Muscle layer of duodenum (tissue), 2 donors: Measurements from ENCODE around the gene VAPB.

Experiments
- H3K27ac ChIP-seq: one replicate; pipeline ENCODE4 v1.7.0; 2013; ENCODE audit warnings: mild to moderate bottlenecking, low read length
- H3K27me3 ChIP-seq: one replicate; pipeline ENCODE4 v1.7.0; 2013; ENCODE audit warnings: low read depth, mild to moderate bottlenecking, control low read depth, low read length
- H3K36me3 ChIP-seq, 2 donors: one replicate each; pipeline ENCODE4 v1.7.0; 2013; ENCODE audit warnings: low read length in 2 of 2, control low read depth in 1 of 2, mild to moderate bottlenecking in 1 of 2; ENCODE audit not compliant: insufficient read depth in 2 of 2, control insufficient read depth in 1 of 2
- H3K4me1 ChIP-seq, 2 donors: one replicate each; pipeline ENCODE4 v1.7.0; 2013; ENCODE audit warnings: low read length in 2 of 2, mild to moderate bottlenecking in 2 of 2, control low read depth in 1 of 2, moderate library complexity in 1 of 2; ENCODE audit not compliant: insufficient read depth in 2 of 2, control insufficient read depth in 1 of 2
- H3K4me3 ChIP-seq, 2 donors: one replicate each; pipeline ENCODE4 v1.7.0; 2013; ENCODE audit warnings: low read length in 2 of 2, low read depth in 1 of 2, mild to moderate bottlenecking in 1 of 2
- H3K9me3 ChIP-seq, 2 donors: one replicate each; pipeline ENCODE4 v1.7.0; 2013; ENCODE audit warnings: low read length in 2 of 2, control low read depth in 1 of 2, mild to moderate bottlenecking in 1 of 2; ENCODE audit not compliant: control insufficient read depth in 1 of 2
- donor health status: healthy.

VAPB gene

GRCh38 chr20:58388882-58389323 lies at the start of gene VAPB:
TSS of gene VAPB (plus strand) at chr20:58389229. CDS start at chr20:58389460, 231 bp downstream.
- no peaks in the 10 kb centered on the region for H3K27me3 ChIP-seq
- H3K36me3 ChIP-seq: no peaks in the 10 kb centered on the region
- peak within 1 kb of the TSS; percentile 87 for H3K27ac ChIP-seq
- H3K9me3 ChIP-seq: no peaks in the 10 kb centered on the region
- H3K4me3 ChIP-seq: peak within 1 kb of the TSS; percentile 72 to 95
- peaks cover 16 to 28% of the 10 kb centered on the region in 2 donors for H3K4me1 ChIP-seq

GRCh38 chr20:58339741-58340140 lies 49.3 kb upstream of the VAPB start:
- H3K4me1 ChIP-seq: no peaks in the 10 kb centered on the region
- H3K9me3 ChIP-seq: no peaks in the 10 kb centered on the region
- H3K4me3 ChIP-seq: no peak overlapping the region
- peaks cover 3 to 11% of the 10 kb centered on the region in 2 donors for H3K36me3 ChIP-seq
- no peak overlapping the region for H3K27ac ChIP-seq
- H3K27me3 ChIP-seq: no peaks in the 10 kb centered on the region

GRCh38 chr20:58340151-58340550 lies 48.9 kb upstream of the VAPB start:
- no peaks in the 10 kb centered on the region for H3K9me3 ChIP-seq
- no peak overlapping the region for H3K4me3 ChIP-seq
- H3K4me1 ChIP-seq: no peaks in the 10 kb centered on the region
- H3K36me3 ChIP-seq: peaks cover 7 to 14% of the 10 kb centered on the region in 2 donors
- H3K27ac ChIP-seq: no peak overlapping the region
- H3K27me3 ChIP-seq: no peaks in the 10 kb centered on the region

GRCh38 chr20:58340853-58341252 lies 48.2 kb upstream of the VAPB start:
- H3K9me3 ChIP-seq: no peaks in the 10 kb centered on the region
- H3K4me3 ChIP-seq: no peak overlapping the region
- H3K27me3 ChIP-seq: no peaks in the 10 kb centered on the region
- no peaks in the 10 kb centered on the region for H3K4me1 ChIP-seq
- no peak overlapping the region for H3K27ac ChIP-seq
- H3K36me3 ChIP-seq: peaks cover 14 to 20% of the 10 kb centered on the region in 2 donors

- H3K27me3 ChIP-seq: no peaks in the 10 kb centered on the region
- peaks cover 29 to 33% of the 10 kb centered on the region in 2 donors for H3K36me3 ChIP-seq
- H3K9me3 ChIP-seq: no peaks in the 10 kb centered on the region
- H3K27ac ChIP-seq: no peak overlapping the region
- H3K4me3 ChIP-seq: no peak overlapping the region
- no peaks in the 10 kb centered on the region for H3K4me1 ChIP-seq
Observed at GRCh38 chr20:58342104-58342945, 46.7 kb upstream of the VAPB start.

- Histone ChIP-seq H3K9me3 (no peaks in the 10 kb centered on the region), H3K4me1 (no peaks in the 10 kb centered on the region), H3K36me3 (peaks cover 29 to 33% of the 10 kb centered on the region in 2 donors), H3K27ac (no peak overlapping the region), H3K27me3 (no peaks in the 10 kb centered on the region), H3K4me3 (no peak overlapping the region)
Observed at GRCh38 chr20:58344741-58345140, 44.3 kb upstream of the VAPB start.

- no peaks in the 10 kb centered on the region for H3K27me3 ChIP-seq
- H3K27ac ChIP-seq: no peak overlapping the region
- H3K4me3 ChIP-seq: no peak overlapping the region
- H3K4me1 ChIP-seq: no peaks in the 10 kb centered on the region
- no peaks in the 10 kb centered on the region for H3K9me3 ChIP-seq
- peaks cover 32 to 37% of the 10 kb centered on the region in 2 donors for H3K36me3 ChIP-seq
Observed at GRCh38 chr20:58349570-58349969, 39.5 kb upstream of the VAPB start.

- Histone ChIP-seq H3K4me1 (no peaks in the 10 kb centered on the region), H3K36me3 (peaks cover 16 to 29% of the 10 kb centered on the region in 2 donors), H3K27me3 (no peaks in the 10 kb centered on the region), H3K4me3 (no peak overlapping the region), H3K9me3 (no peaks in the 10 kb centered on the region), H3K27ac (no peak overlapping the region)
Observed at GRCh38 chr20:58352468-58352867, 36.6 kb upstream of the VAPB start.

- Histone ChIP-seq H3K9me3 (no peaks in the 10 kb centered on the region), H3K36me3 (peaks cover 20 to 30% of the 10 kb centered on the region in 2 donors), H3K27me3 (no peaks in the 10 kb centered on the region)
Observed at GRCh38 chr20:58359441-58359840, 29.6 kb upstream of the VAPB start.

GRCh38 chr20:58360936-58361335 lies 28.1 kb upstream of the VAPB start:
- no peaks in the 10 kb centered on the region for H3K9me3 ChIP-seq
- H3K27ac ChIP-seq: no peak overlapping the region
- H3K4me3 ChIP-seq: no peak overlapping the region
- H3K4me1 ChIP-seq: peaks cover 0 to 16% of the 10 kb centered on the region in 2 donors
- H3K27me3 ChIP-seq: no peaks in the 10 kb centered on the region
- peaks cover 7 to 21% of the 10 kb centered on the region in 2 donors for H3K36me3 ChIP-seq

More at GRCh38 chr20:58359441-58359840, 29.6 kb upstream of the VAPB start:
- Histone ChIP-seq H3K27ac (no peak overlapping the region), H3K4me1 (peaks cover 0 to 14% of the 10 kb centered on the region in 2 donors), H3K4me3 (no peak overlapping the region)

- H3K27ac ChIP-seq: no peak overlapping the region
- H3K4me1 ChIP-seq: peaks cover 0 to 20% of the 10 kb centered on the region in 2 donors
- H3K27me3 ChIP-seq: no peaks in the 10 kb centered on the region
- H3K36me3 ChIP-seq: peaks cover 7 to 21% of the 10 kb centered on the region in 2 donors
- no peaks in the 10 kb centered on the region for H3K9me3 ChIP-seq
- H3K4me3 ChIP-seq: no peak overlapping the region
Observed at GRCh38 chr20:58361481-58362205, 27.4 kb upstream of the VAPB start.
